Stimulated activated effector memory CD8-positive, alpha-beta T cell treated with anti-CD3 and anti-CD28 coated beads, Interleukin-12 subunit alpha, Interleukin-12 subunit beta, amount 100 ng/mL, for 72 hours (primary cell): ENCODE measurements around the gene NPAS2.

Source experiments
- ATAC-seq: fragments of 150-1000 bp; cut with Tn5 transposase; 2 replicates; pipeline ENCODE4 v1.10.0; 2021
- DNase-seq, 2 donors: peaks; one replicate each; pipeline ENCODE4 v3.0.0; 2021 to 2022; ENCODE audit warnings: low spot score in 2 of 2
- H3K27ac Mint-ChIP-seq: one replicate; pipeline ENCODE4 v1.8.0; 2022; ENCODE audit warnings: mild to moderate bottlenecking, mixed read lengths
- H3K36me3 Mint-ChIP-seq: one replicate; pipeline ENCODE4 v1.8.0; 2022; ENCODE audit warnings: mild to moderate bottlenecking, mixed read lengths
- H3K4me1 Mint-ChIP-seq: one replicate; pipeline ENCODE4 v1.8.0; 2022; ENCODE audit warnings: mixed read lengths
- H3K4me3 Mint-ChIP-seq: one replicate; pipeline ENCODE4 v1.8.0; 2022; ENCODE audit warnings: mild to moderate bottlenecking, mixed read lengths
- H3K9me3 Mint-ChIP-seq: one replicate; pipeline ENCODE4 v1.8.0; 2022; ENCODE audit warnings: mixed read lengths

NPAS2 gene

GRCh38 chr2:100891906-100892642 lies 72.1 kb downstream of the NPAS2 start:
- no peaks in the 10 kb centered on the region for H3K9me3 Mint-ChIP-seq

GRCh38 chr2:100893392-100894104 lies 73.6 kb downstream of the NPAS2 start:
- H3K4me3 Mint-ChIP-seq = no peak overlapping the region
- ATAC-seq (no peak), DNase-seq (no peak)
- no peaks in the 10 kb centered on the region for H3K4me1 Mint-ChIP-seq
- no peaks in the 10 kb centered on the region for H3K9me3 Mint-ChIP-seq
- no peak overlapping the region for H3K27ac Mint-ChIP-seq
- no peaks in the 10 kb centered on the region for H3K36me3 Mint-ChIP-seq

More at GRCh38 chr2:100891906-100892642, 72.1 kb downstream of the NPAS2 start:
- Mint-ChIP-seq H3K36me3 (no peaks in the 10 kb centered on the region), H3K4me1 (no peaks in the 10 kb centered on the region), H3K4me3 (no peak overlapping the region), H3K27ac (no peak overlapping the region)
- ATAC-seq (peak; percentile 33), DNase-seq (no peak)

GRCh38 chr2:100894105-100894795 lies 74.3 kb downstream of the NPAS2 start:
- Mint-ChIP-seq H3K36me3 (no peaks in the 10 kb centered on the region), H3K9me3 (no peaks in the 10 kb centered on the region), H3K4me3 (no peak overlapping the region), H3K4me1 (no peaks in the 10 kb centered on the region), H3K27ac (no peak overlapping the region)
- ATAC-seq (no peak), DNase-seq (no peak)

GRCh38 chr2:100894796-100895156 lies 74.8 kb downstream of the NPAS2 start:
- ATAC-seq = no peak
- DNase-seq = no peak
- Mint-ChIP-seq H3K4me1 (no peaks in the 10 kb centered on the region), H3K36me3 (no peaks in the 10 kb centered on the region), H3K9me3 (no peaks in the 10 kb centered on the region), H3K27ac (no peak overlapping the region), H3K4me3 (no peak overlapping the region)

- Mint-ChIP-seq H3K4me1 (no peaks in the 10 kb centered on the region), H3K4me3 (no peak overlapping the region), H3K9me3 (no peaks in the 10 kb centered on the region), H3K36me3 (no peaks in the 10 kb centered on the region), H3K27ac (no peak overlapping the region)
- ATAC-seq (no peak), DNase-seq (no peak)
Observed at GRCh38 chr2:100895402-100895801, 75.5 kb downstream of the NPAS2 start.

GRCh38 chr2:100895934-100896685 lies 76.2 kb downstream of the NPAS2 start:
- H3K27ac Mint-ChIP-seq = no peak overlapping the region

GRCh38 chr2:100898035-100898665 lies 78.2 kb downstream of the NPAS2 start:
- H3K4me3 Mint-ChIP-seq = no peak overlapping the region
- no peaks in the 10 kb centered on the region for H3K36me3 Mint-ChIP-seq
- ATAC-seq (no peak), DNase-seq (no peak)
- H3K9me3 Mint-ChIP-seq = no peaks in the 10 kb centered on the region
- peaks cover 7% of the 10 kb centered on the region for H3K4me1 Mint-ChIP-seq
- no peak overlapping the region for H3K27ac Mint-ChIP-seq

More at GRCh38 chr2:100895934-100896685, 76.2 kb downstream of the NPAS2 start:
- no peak overlapping the region for H3K4me3 Mint-ChIP-seq
- H3K4me1 Mint-ChIP-seq = no peaks in the 10 kb centered on the region
- H3K36me3 Mint-ChIP-seq = no peaks in the 10 kb centered on the region
- DNase-seq = no peak
- no peaks in the 10 kb centered on the region for H3K9me3 Mint-ChIP-seq
- no peak for ATAC-seq

GRCh38 chr2:100900156-100900795 lies 80.3 kb downstream of the NPAS2 start:
- H3K27ac Mint-ChIP-seq = no peak overlapping the region
- ATAC-seq (no peak), DNase-seq (no peak)
- peaks cover 7% of the 10 kb centered on the region for H3K4me1 Mint-ChIP-seq
- H3K9me3 Mint-ChIP-seq = no peaks in the 10 kb centered on the region
- no peaks in the 10 kb centered on the region for H3K36me3 Mint-ChIP-seq
- H3K4me3 Mint-ChIP-seq = no peak overlapping the region

- H3K4me3 Mint-ChIP-seq = no peak overlapping the region
- peaks cover 7% of the 10 kb centered on the region for H3K4me1 Mint-ChIP-seq
- no peaks in the 10 kb centered on the region for H3K36me3 Mint-ChIP-seq
- DNase-seq (no peak), ATAC-seq (no peak)
- no peaks in the 10 kb centered on the region for H3K9me3 Mint-ChIP-seq
- H3K27ac Mint-ChIP-seq = no peak overlapping the region
Observed at GRCh38 chr2:100902817-100903405, 83.0 kb downstream of the NPAS2 start.

- peaks cover 7% of the 10 kb centered on the region for H3K4me1 Mint-ChIP-seq
- H3K4me3 Mint-ChIP-seq = no peak overlapping the region
- no peaks in the 10 kb centered on the region for H3K9me3 Mint-ChIP-seq
Observed at GRCh38 chr2:100903534-100904258, 83.8 kb downstream of the NPAS2 start.

GRCh38 chr2:100905132-100905805 lies 85.3 kb downstream of the NPAS2 start:
- Mint-ChIP-seq H3K36me3 (no peaks in the 10 kb centered on the region), H3K4me3 (no peak overlapping the region), H3K4me1 (peaks cover 7% of the 10 kb centered on the region), H3K9me3 (no peaks in the 10 kb centered on the region), H3K27ac (no peak overlapping the region)
- DNase-seq = no peak
- no peak for ATAC-seq

More at GRCh38 chr2:100903534-100904258, 83.8 kb downstream of the NPAS2 start:
- ATAC-seq (no peak), DNase-seq (no peak)
- Mint-ChIP-seq H3K36me3 (no peaks in the 10 kb centered on the region), H3K27ac (no peak overlapping the region)

- ATAC-seq (no peak), DNase-seq (no peak)
- H3K36me3 Mint-ChIP-seq = no peaks in the 10 kb centered on the region
- no peak overlapping the region for H3K27ac Mint-ChIP-seq
- no peaks in the 10 kb centered on the region for H3K9me3 Mint-ChIP-seq
- no peak overlapping the region for H3K4me3 Mint-ChIP-seq
- peaks cover 7% of the 10 kb centered on the region for H3K4me1 Mint-ChIP-seq
Observed at GRCh38 chr2:100906131-100906530, 86.2 kb downstream of the NPAS2 start.

GRCh38 chr2:100906679-100907078 lies 86.7 kb downstream of the NPAS2 start:
- H3K4me3 Mint-ChIP-seq = no peak overlapping the region
- no peak for ATAC-seq
- H3K9me3 Mint-ChIP-seq = no peaks in the 10 kb centered on the region

More at GRCh38 chr2:100906679-100907078, 86.7 kb downstream of the NPAS2 start:
- H3K4me1 Mint-ChIP-seq = peaks cover 7% of the 10 kb centered on the region
- no peak overlapping the region for H3K27ac Mint-ChIP-seq
- DNase-seq = no peak
- no peaks in the 10 kb centered on the region for H3K36me3 Mint-ChIP-seq
